NCI-H460 (cell line): ENCODE data around the gene RNPS1. TPM values are rescaled to one million over a fixed set of nuclear protein-coding genes. Genes with fewer than 3 reads are reported as not detected.

ENCODE experiments used
- DNase-seq: peaks from one replicate; pipeline ENCODE4 v3.0.0-alpha.2; 2016; ENCODE audit warnings: low read depth; ENCODE audit errors: extremely low read depth
- total RNA-seq: library from RNA; depleted of rRNA; stranded (reverse); fragments of >200 nt; shearing (Covaris generic); gene quantifications from 2 replicates; pipeline ENCODE4 v1.2.3, GENCODE V29; 2014

The RNPS1 gene
- total RNA-seq, 1 experiment from 2014 or later = 142 TPM

DNA sequence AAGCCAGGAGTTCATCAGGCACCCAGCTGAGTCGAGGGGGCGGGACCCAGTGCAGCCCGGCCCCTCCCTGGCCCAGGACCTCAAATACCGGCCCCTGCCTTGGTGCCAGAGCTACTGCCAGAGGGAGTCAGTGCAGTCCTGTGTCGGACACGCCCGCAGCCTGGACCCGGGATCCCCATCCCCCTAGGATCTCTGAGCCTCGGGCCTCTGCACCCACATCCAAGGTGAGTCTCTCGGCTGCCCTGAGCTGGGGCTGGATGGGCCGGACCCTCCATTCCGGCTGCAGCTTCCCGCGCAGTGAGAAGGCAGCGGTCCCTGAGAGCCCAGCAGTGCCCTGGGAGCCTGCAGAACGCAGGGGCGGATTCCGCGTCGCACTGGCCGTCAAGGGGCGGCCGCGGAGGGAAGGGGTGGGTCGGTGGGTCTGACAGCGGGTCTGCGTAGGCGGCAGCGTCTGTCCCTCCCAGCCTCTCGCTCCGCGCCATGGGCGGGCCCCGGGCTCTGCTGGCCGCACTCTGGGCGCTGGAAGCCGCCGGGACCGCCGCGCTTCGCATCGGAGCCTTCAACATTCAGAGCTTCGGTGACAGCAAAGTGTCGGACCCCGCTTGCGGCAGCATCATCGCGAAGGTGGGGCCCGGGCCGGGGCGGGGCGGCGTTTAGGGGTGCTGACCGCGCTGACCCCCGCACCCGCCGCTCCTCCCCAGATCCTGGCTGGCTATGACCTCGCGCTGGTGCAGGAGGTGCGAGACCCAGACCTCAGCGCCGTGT lies 31.4 kb downstream of the RNPS1 start, which contains the start of gene DNASE1L2:
Gene DNASE1L2 (plus strand): TSS at position 108 of the 765 bp plus-strand sequence. CDS start 373 bp downstream, at position 481.
- DNase-seq = no peak

DNA sequence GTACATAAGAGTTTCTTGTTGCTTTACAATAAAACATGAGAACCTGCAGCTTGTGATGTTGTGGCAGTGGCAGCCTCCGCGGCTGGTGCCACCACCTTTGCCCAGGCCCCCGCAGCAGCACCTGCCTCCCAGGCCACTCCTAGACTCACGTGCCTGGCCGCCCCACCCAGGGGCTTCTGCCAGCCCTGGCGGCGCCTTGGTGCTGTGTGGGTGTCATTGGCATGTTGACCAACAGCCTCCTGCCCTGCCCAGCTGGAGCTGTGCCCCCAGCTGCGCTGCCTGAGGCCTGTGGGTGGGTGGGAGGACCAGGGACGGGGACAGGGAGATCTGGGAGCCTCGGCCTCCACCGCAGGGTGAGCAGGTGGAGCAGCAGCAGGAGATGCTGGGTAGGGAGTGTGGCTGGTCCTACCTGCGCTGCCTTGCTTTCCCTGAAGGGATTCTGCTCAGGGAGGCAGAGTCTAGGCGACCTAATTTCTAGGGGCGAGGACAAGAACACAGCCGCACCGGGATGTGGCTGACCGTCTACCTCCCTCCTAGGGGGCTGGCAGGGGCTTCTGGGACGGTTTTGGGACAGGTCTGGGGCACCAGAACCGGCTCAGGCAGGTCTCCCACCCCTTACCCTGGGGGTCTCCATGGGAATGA lies 32.1 kb downstream of the RNPS1 start:
- no peak for DNase-seq

DNA sequence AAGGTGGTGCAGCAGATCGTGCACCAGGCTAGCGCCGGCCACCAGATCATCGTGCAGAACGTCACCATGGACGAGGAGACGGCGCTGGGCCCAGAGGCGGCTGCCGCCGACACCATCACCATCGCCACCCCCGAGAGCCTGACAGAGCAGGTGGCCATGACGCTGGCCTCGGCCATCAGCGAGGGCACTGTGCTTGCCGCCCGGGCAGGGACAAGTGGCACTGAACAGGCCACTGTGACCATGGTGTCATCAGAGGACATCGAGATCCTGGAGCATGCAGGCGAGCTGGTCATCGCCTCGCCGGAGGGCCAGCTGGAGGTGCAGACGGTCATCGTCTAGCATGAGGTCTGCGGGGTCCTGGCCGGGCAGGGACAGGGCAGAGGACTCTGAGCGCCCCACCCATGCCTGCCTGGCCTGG lies 32.7 kb downstream of the RNPS1 start:
- DNase-seq = no peak

DNA sequence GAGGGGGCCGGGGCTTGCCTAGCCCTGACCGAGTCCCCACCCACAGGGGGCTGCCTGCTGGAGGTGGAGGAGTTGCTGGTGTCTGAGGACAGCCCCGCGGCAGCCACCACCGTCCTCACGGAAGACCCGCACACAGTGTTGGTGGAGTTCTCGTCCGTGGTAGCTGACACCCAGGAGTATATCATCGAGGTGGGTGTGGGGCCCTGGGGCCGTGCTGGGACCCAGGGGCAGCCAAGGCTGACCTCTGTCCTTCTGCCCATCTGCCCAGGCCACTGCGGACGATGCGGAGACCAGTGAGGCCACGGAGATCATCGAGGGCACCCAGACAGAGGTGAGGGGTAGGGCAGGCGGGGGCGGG lies 33.1 kb downstream of the RNPS1 start:
- no peak for DNase-seq

DNA sequence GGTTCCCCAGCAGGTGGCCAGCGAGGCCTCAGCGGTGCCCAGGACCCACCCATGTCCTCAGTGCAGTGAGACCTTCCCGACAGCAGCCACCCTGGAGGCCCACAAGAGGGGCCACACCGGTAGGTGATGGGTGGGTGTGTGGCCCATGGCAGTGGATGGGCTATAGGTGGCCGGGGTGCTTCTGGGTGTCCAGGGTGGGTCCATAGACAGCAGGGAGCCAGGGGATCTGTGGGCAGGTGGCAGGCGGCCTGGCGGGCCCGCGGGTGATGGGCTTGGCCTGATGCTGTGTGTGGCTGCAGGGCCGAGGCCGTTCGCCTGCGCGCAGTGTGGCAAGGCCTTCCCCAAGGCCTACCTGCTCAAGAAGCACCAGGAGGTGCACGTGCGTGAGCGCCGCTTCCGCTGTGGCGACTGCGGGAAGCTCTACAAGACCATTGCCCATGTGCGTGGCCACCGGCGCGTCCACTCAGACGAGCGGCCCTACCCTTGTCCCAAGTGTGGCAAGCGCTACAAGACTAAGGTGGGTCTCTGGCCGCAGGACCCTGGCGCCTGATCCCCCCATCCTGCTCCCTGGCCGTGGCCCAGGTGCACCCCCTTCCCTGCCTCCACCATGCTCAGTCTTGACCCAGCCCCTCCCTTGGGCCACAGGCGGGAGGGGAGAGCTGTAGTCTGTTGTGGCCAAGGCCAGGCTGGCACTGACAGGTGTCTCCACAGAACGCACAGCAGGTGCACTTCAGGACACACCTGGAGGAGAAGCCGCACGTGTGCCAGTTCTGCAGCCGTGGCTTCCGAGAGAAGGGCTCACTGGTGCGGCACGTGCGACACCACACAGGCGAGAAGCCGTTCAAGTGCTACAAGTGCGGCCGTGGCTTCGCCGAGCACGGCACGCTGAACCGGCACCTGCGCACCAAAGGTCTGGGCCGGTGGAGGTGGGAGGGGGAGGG lies 33.8 kb downstream of the RNPS1 start:
- no peak for DNase-seq

DNA sequence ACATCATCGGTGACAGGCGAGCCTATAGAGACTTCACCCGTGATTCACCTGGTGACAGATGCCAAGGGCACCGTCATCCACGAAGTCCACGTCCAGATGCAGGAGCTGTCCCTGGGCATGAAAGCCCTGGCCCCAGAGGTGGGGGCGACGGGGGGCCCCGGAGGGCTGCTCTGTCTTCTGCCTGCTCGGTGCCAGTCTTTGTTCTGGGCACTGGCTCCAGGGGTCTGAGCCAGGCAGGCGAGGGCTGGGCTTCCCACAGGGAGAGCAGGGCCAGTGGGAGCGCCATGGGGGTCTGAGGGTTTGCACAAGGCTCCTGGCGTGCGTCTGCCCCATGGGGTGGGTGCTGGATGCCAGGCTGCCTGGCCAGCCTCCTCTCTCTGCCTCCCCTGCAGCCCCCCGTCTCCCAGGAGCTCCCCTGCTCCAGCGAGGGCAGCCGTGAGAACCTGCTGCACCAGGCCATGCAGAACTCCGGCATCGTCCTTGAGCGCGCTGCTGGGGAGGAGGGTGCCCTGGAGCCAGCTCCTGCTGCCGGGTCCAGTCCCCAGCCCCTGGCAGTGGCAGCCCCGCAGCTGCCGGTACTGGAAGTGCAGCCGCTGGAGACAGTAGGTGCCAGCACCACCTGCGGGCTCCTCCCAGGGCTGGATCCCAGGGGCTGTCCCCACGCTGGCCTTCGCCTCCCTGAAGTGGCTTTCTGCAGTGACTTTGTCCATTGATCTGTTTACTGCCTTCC lies 34.7 kb downstream of the RNPS1 start:
- DNase-seq = no peak

DNA sequence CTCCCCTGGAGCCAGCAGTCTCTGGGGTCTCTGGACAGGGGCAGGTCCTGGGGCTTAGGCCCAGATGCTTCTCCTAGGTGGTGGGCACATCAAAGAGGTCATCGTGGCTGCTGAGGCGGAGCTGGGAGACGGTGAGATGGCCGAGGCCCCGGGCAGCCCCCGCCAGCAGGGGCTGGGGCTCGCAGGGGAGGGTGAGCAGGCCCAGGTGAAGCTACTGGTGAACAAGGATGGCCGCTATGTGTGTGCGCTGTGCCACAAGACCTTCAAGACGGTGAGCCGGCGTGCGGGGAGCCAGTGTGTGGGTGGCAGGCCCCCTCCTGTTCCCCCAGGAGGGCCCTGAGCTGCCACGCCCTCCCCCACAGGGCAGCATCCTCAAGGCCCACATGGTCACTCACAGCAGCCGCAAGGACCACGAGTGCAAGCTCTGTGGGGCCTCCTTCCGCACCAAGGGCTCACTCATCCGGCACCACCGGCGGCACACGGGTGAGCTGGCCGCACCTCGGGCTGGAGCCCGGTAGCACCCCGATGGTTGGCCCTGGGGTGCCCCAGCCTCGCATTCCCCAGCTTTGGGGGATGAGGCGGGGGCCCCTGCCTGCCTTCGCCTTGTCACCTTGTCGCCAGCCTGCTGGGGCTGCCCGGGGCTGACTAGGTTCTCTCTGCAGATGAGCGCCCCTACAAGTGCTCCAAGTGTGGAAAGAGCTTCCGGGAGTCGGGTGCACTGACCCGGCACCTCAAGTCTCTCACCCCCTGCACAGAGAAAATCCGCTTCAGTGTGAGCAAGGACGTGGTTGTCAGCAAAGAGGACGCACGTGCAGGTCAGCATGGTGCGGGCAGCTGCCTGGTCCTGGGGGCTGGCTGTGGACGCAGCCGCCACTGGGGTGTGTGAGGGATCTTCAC lies 35.6 kb downstream of the RNPS1 start:
- no peak for DNase-seq

DNA sequence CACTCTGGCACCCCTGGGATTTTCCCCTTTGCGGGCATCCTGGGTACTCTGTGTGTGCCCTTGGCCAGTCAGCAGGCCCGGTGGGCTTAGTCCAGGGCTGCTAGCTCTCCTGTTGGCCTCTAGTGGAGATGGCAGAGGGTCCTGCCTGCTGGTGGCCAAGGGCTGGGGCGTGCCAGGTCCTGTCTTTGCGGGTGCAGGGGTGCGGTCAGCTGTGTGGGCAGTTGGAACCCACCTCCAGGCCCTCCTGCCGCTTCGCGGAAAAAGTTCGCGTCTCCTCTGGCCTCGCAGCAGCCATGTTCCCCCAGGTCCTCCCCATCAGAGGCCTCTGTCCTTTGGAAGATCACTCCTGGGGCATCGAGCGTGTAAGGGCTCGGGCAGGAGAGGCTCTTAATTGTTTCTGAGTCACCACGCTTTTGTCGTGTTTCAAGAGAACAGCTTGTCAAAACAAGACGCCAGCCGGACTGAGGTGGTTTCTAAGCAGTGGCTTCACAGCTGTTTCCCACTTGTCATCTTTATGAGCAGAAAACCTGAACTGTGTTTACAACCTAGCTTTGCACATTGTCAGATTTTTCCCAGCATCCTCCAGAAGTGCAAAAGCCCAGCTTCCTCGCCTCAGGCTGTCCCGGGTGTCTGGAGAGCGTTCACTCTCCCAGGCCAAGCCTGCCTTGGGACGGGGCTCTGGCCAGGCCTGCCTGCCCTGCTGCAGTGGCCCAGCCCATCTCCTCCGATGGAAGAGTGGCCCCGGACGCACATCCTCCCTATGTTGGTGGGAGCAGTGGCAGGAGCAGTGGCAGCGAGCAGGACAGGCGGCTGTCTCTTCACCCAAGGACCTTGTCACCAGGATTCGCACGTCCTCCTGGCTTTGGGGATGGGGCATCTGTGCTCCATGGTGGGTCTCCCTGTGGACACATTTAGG lies 36.7 kb downstream of the RNPS1 start:
- no peak for DNase-seq

DNA sequence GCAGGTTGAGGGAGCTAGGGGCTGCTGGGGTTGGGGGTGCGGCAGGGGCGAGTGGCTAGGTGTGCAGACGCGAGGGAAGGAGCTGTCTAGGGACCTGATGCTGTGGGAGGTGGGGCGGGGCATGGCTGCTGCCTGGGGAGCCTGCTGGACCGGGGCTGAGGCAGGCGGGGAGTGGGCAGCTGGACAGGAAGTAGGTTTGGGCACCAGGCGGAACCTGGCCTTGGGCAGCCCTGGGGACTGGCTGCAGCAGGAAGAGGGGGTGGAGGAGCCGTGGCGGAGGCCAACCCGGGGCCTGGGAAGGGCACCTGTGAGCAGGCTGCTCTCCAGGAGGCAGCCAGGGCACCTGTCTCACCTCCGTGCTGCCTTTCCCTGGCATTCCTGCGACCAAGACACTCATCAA lies 37.5 kb downstream of the RNPS1 start:
- no peak for DNase-seq

DNA sequence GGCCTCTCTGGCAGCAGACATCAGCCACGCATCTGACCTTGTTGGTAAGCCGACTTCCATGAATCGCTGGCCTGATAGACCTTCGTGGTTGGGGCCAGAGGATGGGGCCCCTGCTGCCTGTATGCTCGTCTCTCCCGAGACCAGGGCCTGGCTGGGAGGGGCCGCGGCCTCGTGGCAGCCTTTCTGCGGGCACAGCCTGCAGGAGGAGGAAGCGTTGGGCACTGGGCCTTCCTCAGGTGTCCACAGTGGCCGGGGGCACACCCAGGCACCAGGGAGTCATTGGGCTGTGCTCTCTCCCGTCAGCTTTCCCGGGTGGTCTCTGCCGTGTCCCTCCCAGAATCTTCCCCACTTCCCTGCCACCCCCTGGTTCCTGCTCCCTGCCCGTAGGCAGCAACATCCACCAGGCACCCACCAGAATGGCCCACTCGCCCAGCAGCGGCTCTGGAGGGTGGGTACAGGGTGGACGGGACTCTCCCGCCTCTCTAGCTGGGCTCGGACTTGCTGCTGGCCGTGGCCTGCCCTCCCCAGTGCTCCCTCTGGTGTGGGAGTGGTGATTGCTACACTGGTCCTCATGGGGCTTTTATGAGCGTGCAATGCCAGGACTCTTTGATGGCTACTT lies 38.2 kb downstream of the RNPS1 start:
- no peak for DNase-seq

DNA sequence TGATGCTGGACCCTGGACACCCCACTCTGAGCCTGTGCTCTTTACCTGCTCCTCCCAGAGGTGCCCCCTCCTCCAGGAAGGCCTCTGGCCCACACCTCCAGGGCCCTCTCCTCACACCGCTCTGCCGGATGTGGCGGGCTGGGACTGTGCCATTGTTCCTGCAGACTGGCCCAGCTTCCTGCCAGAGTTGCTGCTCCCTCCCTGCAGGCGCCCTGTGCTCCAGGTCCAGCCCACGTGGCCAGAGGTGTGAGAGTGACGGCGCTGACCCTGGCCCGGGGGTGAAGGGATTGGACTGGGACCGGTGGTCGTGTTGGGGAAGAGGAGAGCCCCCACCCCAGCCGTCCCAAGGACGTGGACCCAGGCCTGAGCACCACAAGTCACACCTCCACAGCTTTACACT lies 38.8 kb downstream of the RNPS1 start:
- DNase-seq = no peak

DNA sequence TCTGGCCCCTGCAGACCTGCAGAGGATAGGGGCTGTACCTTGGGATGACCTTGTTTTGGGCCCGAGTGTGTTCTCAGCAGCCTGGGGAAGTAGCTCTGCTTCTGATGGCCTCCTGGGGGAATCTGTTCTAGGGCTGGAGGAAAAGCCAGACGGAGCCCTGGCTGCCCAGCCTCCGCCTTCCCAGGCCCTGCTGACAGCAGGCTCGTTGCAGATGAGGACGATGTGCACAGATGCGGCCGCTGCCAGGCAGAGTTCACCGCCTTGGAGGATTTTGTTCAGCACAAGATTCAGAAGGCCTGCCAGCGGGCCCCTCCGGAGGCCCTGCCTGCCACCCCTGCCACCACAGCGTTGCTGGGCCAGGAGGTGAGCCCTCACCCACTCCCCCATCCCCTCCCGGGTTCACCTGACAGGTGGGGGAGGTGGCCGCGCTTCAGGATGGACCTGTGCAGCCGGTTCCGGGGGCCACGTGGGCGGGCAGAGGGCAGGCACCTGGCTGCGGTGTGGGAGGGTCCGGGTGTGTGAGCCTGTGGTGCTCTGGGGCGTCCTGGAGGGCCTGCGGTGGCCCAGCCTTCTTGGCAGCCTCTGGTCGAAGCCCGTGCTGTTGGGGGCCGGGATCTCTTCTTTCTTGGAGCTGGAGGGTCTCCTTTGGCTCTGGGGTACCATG lies 39.6 kb downstream of the RNPS1 start:
- DNase-seq = no peak

DNA sequence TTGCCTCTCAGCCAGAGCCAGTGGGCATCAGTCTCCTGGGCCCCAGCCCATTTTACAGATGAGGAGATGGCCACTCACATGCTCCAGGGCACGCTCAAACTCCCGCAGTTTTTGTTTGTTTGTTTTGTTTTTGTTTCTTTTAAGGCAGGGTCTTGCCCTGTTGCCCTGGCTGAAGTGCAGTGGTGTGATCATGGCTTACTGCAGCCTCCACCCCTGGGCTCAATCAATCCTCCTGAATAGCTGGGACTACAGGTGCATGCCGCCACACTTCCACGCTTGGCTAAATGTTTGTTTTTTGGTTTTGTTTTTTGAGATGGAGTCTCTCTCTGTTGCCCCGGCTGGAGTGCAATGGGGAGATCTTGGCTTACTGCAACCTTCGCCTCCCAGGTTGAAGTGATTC lies 41.0 kb downstream of the RNPS1 start:
- no peak for DNase-seq

DNA sequence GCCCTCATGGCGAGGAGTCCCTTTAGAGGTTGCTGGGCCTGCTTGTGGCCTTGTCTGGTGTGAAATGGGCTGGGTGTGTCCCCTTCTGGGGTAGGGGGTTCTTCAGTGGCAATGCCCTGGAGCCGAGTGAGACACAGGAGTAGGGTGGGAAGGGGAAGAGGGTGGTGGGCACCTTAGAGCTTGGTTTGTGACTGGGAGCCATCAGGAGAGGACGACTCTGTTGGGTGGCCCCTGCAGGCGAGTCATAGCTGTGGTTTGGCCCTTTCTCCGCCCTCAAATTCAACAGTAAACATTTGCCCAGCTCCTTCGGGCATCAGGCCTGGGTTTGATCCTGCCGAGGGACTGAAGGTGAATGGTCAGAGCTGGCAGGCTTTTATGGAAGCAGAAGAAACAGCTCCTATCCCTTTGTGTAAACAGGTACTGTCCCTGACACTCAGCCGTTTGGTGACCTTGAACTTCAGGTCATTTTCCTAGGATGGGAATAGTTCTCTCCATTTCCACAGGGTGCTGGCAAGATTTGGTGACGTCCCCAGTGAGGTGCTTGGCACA lies 41.6 kb downstream of the RNPS1 start:
- no peak for DNase-seq

DNA sequence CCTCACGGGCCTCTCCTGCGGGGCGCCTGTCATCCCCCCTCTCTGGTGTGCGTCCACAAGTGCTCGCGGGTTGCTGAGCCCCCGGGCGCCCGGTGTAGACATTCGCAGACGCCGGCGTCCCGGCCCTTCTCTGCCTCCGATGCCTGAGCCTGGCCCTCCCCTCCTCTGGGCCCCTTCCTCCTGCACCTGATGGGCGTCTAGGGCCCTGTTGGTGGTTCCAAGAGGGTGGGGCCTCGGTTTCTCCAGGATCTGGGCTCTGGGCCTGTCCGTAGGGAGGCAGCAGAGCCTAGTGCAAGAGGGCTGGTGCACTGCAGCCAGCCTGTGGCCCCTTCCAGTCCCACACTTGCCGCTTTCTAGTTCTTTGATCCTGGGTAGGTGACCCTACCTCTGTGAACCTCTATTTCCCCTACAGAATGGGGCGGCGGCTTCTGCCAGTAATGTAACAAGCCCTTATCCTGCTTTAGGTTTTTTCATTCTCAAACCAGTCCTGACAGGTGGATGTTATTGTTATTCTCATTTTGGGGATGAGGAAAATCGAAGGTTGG lies 43.9 kb downstream of the RNPS1 start:
- DNase-seq = peak; percentile 30

DNA sequence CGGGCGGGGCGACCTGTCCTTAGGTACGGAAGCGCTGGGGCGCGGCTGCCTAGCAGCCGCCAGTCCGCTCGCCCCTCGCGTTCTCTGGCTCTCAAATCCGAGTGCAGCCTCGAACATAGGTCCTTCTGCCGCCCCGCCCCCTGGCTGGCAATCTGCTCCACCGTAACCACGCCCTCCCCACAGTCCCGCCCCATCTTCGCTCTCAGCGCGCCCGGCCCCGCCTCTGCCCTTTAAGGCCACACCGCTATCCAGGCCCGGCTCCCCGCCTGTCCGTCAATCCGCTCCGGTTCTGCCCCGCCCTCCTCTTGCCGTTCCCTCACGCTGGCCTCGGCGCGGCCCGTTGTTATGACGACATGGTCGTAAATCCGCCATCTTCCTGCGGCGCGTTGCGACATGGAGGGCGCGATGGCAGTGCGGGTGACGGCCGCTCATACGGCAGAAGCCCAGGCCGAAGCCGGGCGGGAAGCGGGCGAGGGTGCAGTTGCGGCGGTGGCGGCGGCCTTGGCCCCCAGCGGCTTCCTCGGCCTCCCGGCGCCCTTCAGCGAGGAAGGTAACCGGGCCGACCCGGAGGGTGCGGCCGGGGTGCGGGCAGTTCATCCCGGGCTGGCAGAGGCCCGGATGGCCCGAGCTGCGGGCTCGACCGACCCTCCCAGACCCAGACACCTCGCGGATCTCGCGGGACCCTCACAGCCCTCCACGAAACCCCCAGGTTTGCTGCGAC lies 44.5 kb downstream of the RNPS1 start, which contains the start of gene E4F1:
Gene E4F1 (plus strand): TSS at position 371 of the 721 bp plus-strand sequence. CDS start 23 bp downstream, at position 394.
- peak; percentile 99 for DNase-seq
